ENCODE results near the gene FRMD3.
"Not testable (repeated sequence)": the region's sequence is repeated elsewhere in the genome, so short reads cannot be mapped to it uniquely, and the experiment has no call there.

FRMD3 gene

GRCh38 chr9:83384214-83384613 lies 154.0 kb downstream of the FRMD3 start:
- DNase-seq, result no peak

GRCh38 chr9:83383034-83383433 lies 155.2 kb downstream of the FRMD3 start:
- DNase-seq, result no peak

- DNase-seq, result no peak
These were observed 155.8 kb downstream of the FRMD3 start for GRCh38 chr9:83382421-83382820.

- DNase-seq, result no peak
These were observed 159.2 kb downstream of the FRMD3 start for GRCh38 chr9:83379045-83379444.

- no peak for DNase-seq
These were observed 165.2 kb downstream of the FRMD3 start for GRCh38 chr9:83372957-83373356.

GRCh38 chr9:83367326-83367725 lies 170.9 kb downstream of the FRMD3 start:
- DNase-seq, result no peak

GRCh38 chr9:83362341-83362995 lies 175.7 kb downstream of the FRMD3 start:
- DNase-seq, result no peak

GRCh38 chr9:83359039-83359438 lies 179.2 kb downstream of the FRMD3 start:
- no peak for DNase-seq

- DNase-seq, result not testable (repeated sequence)
These were observed 179.7 kb downstream of the FRMD3 start for GRCh38 chr9:83358493-83358892.

- no peak for DNase-seq
These were observed 182.5 kb downstream of the FRMD3 start for GRCh38 chr9:83355729-83356151.

- no peak for DNase-seq
These were observed 183.2 kb downstream of the FRMD3 start for GRCh38 chr9:83355024-83355444.

- no peak for DNase-seq
These were observed 189.2 kb downstream of the FRMD3 start for GRCh38 chr9:83349031-83349430.

- DNase-seq, result no peak
These were observed 191.4 kb downstream of the FRMD3 start for GRCh38 chr9:83346655-83347420.

GRCh38 chr9:83343366-83343999 lies 194.7 kb downstream of the FRMD3 start:
- DNase-seq, result no peak

- no peak for DNase-seq
These were observed 195.5 kb downstream of the FRMD3 start for GRCh38 chr9:83342731-83343130.

- no peak for DNase-seq
These were observed 196.2 kb downstream of the FRMD3 start for GRCh38 chr9:83342006-83342405.

GRCh38 chr9:83340451-83340850 lies 197.8 kb downstream of the FRMD3 start:
- DNase-seq, result no peak

- DNase-seq, result no peak
These were observed 198.8 kb downstream of the FRMD3 start for GRCh38 chr9:83339435-83339834.

GRCh38 chr9:83336706-83337105 lies 201.5 kb downstream of the FRMD3 start:
- DNase-seq, result no peak

GRCh38 chr9:83334320-83334719 lies 203.9 kb downstream of the FRMD3 start:
- peak; percentile 50 to 61 for DNase-seq

- no peak for DNase-seq
These were observed 207.7 kb downstream of the FRMD3 start for GRCh38 chr9:83330207-83331196.

GRCh38 chr9:83327750-83328622 lies 210.2 kb downstream of the FRMD3 start:
- DNase-seq, result no peak

Measured in hippocampal formation (tissue), 2 donors.